ENCODE results near the gene RXFP2. TPM values are rescaled to one million over a fixed set of nuclear protein-coding genes. Genes with fewer than 3 reads are reported as not detected.

Gene RXFP2
- total and polyA plus RNA-seq, 2 of the 8 experiments (the other 6 are each of a cell fraction or from before 2014, with no cell fraction given): not detected

- no peak overlapping the region for H2BK12ac ChIP-seq (ENCODE audit: low read depth, low read length)
- H3K27ac ChIP-seq (ENCODE audit: low read depth, low read length): no peak overlapping the region
- H2BK120ac ChIP-seq (replicated peaks; ENCODE audit: low read depth, low read length): no peak overlapping the region
- H3K79me1 ChIP-seq (ENCODE audit: low read depth, low read length): no peaks in the 10 kb centered on the region
- H2BK5ac ChIP-seq (ENCODE audit: low read depth, low read length): no peak overlapping the region
- no peaks in the 10 kb centered on the region for H3K79me2 ChIP-seq (ENCODE audit: control insufficient read depth in 1 of 2, insufficient read depth in 2 of 2, low read length in 2 of 2)
- H4K91ac ChIP-seq (replicated peaks; ENCODE audit: insufficient read length, low read length): no peak overlapping the region
- no peak overlapping the region for H3K23ac ChIP-seq (ENCODE audit: insufficient read length)
- POLR2A ChIA-PET (ENCODE audit: partially characterized antibody): no interaction called here
- no peak overlapping the region for H4K5ac ChIP-seq (ENCODE audit: insufficient read length, low read depth, low read length)
- H2AFZ ChIP-seq (ENCODE audit: low read length): no peak overlapping the region
- no peaks in the 10 kb centered on the region for H3K9me3 ChIP-seq (ENCODE audit: insufficient read depth in 2 of 2, low read depth in 1 of 2, low read length in 1 of 2)
- CTCF ChIA-PET (ENCODE audit: partially characterized antibody): interaction anchor here (0.6 kb wide), 1 partner anchor 47 kb away, joined by 3 read pairs; no protein-coding TSS in a partner anchor
- no peak overlapping the region for H3K4me3 ChIP-seq (ENCODE audit: extremely low read depth in 1 of 4, insufficient read depth in 2 of 4, low read depth in 3 of 4, low read length in 4 of 4)
- no peak overlapping the region for H3K4ac ChIP-seq (replicated peaks; ENCODE audit: insufficient read length, low read depth, low read length)
- H2BK15ac ChIP-seq (ENCODE audit: low read length): no peak overlapping the region
- H3K18ac ChIP-seq (ENCODE audit: extremely low read depth, low read length): no peak overlapping the region
- H3K23me2 ChIP-seq (ENCODE audit: low read depth, low read length): no peaks in the 10 kb centered on the region
- H2AK5ac ChIP-seq (ENCODE audit: low read depth, low read length): no peak overlapping the region
- no peak overlapping the region for H3K14ac ChIP-seq (ENCODE audit: insufficient read length)
- no peaks in the 10 kb centered on the region for H3K27me3 ChIP-seq (replicated peaks in 1 of 4; ENCODE audit: control insufficient read depth in 3 of 4, extremely low read depth in 1 of 4, insufficient read depth in 3 of 4, low read length in 3 of 4)
- 97% methylated on average over 2 of the region's 2 CpGs; no CpG with 5 or more reads in 1 of the 2 experiments for WGBS, 2 experiments (ENCODE audit: extremely low coverage in 1 of 2, insufficient coverage in 1 of 2, insufficient read length in 1 of 2, insufficient replicate concordance in 2 of 2, low coverage in 1 of 2, low lambda C conversion rate in 2 of 2, missing lambda C conversion rate in 1 of 2)
- H4K8ac ChIP-seq (ENCODE audit: extremely low read depth, insufficient read depth, low read length): no peak overlapping the region
- DNase-seq (ENCODE audit: low read depth in 1 of 2, low spot score in 2 of 2) (no peak), FAIRE-seq (no peak)
- no peak overlapping the region for H2BK20ac ChIP-seq (ENCODE audit: low read length)
- H3K4me1 ChIP-seq (replicated peaks in 1 of 4; ENCODE audit: control insufficient read depth in 3 of 4, insufficient read depth in 4 of 4, low read length in 3 of 4): no peaks in the 10 kb centered on the region
- H4K20me1 ChIP-seq (replicated peaks in 1 of 2; ENCODE audit: control insufficient read depth in 1 of 2, insufficient read depth in 2 of 2, low read length in 2 of 2): no peaks in the 10 kb centered on the region
- H3K56ac ChIP-seq (replicated peaks; ENCODE audit: insufficient read length, low read depth, low read length): no peak overlapping the region
- no peak overlapping the region for H3K4me2 ChIP-seq (ENCODE audit: insufficient read depth in 1 of 2, low read depth in 2 of 2, low read length in 2 of 2)
- no peak overlapping the region for H3K9ac ChIP-seq (replicated peaks in 1 of 4; ENCODE audit: extremely low read depth in 1 of 4, low read depth in 3 of 4, low read length in 3 of 4)
- H3K36me3 ChIP-seq (ENCODE audit: control insufficient read depth in 2 of 4, insufficient read depth in 4 of 4, low read length in 3 of 4): no peaks in the 10 kb centered on the region
- TF ChIP-seq CBX5 (IDR thresholded peaks at IDR 0.05; ENCODE audit: low read depth, low read length): no peak
Observed at GRCh38 chr13:31790992-31791391, 51.7 kb downstream of the RXFP2 start.
